H9 (cell line): Measurements from ENCODE around the gene NEUROD1. TPM values are rescaled to one million over a fixed set of nuclear protein-coding genes. Genes with fewer than 3 reads are reported as not detected.

Experiments used
- DNase-seq: peaks from one replicate; pipeline ENCODE4 v3.0.0-alpha.2; 2017
- H2AFZ ChIP-seq: one replicate; pipeline ENCODE4 v1.6.1; 2013; ENCODE audit warnings: mild to moderate bottlenecking, low read length, control low read depth, moderate library complexity
- H2AK5ac ChIP-seq: 2 replicates; pipeline ENCODE4 v1.6.1; 2013; ENCODE audit warnings: low read length, control low read depth, mixed read lengths; ENCODE audit not compliant: insufficient read length
- H2BK120ac ChIP-seq: one replicate; pipeline ENCODE4 v1.6.1; 2013; ENCODE audit warnings: low read depth, mild to moderate bottlenecking, low read length, control low read depth, inconsistent platforms; ENCODE audit not compliant: poor library complexity, severe bottlenecking
- H2BK12ac ChIP-seq: 2 replicates; pipeline ENCODE4 v1.6.1; 2013; ENCODE audit warnings: low read length, control low read depth, mixed read lengths, low read depth; ENCODE audit not compliant: insufficient read length
- H2BK15ac ChIP-seq: 2 replicates; pipeline ENCODE4 v1.6.1; 2013; ENCODE audit warnings: low read depth, low read length, control low read depth
- H2BK20ac ChIP-seq: one replicate; pipeline ENCODE4 v1.6.1; 2013; ENCODE audit warnings: low read depth, mild to moderate bottlenecking, low read length, control low read depth, inconsistent platforms; ENCODE audit not compliant: poor library complexity, severe bottlenecking
- H2BK5ac ChIP-seq: 2 replicates; pipeline ENCODE4 v1.6.1; 2013; ENCODE audit warnings: low read length, control low read depth, mixed read lengths; ENCODE audit not compliant: insufficient read length
- H3K14ac ChIP-seq: 2 replicates; pipeline ENCODE4 v1.6.1; 2013; ENCODE audit warnings: low read length, control low read depth; ENCODE audit not compliant: insufficient read depth
- H3K18ac ChIP-seq: 2 replicates; pipeline ENCODE4 v1.6.1; 2013; ENCODE audit warnings: low read depth, mild to moderate bottlenecking, mixed read lengths, low read length, control low read depth; ENCODE audit not compliant: insufficient read length
- H3K23ac ChIP-seq: 2 replicates; pipeline ENCODE4 v1.6.1; 2013; ENCODE audit warnings: low read length, control low read depth, mixed read lengths, low read depth; ENCODE audit not compliant: insufficient read length
- H3K23me2 ChIP-seq: 2 replicates; pipeline ENCODE4 v1.6.1; 2013; ENCODE audit warnings: low read depth, mild to moderate bottlenecking, mixed read lengths, low read length, control low read depth; ENCODE audit not compliant: insufficient read length, poor library complexity, severe bottlenecking
- H3K27ac ChIP-seq: 2 replicates; pipeline ENCODE4 v1.5.1; 2013; ENCODE audit warnings: low read length, control low read depth, mixed read lengths, low read depth; ENCODE audit not compliant: insufficient read length
- H3K27me3 ChIP-seq: 2 replicates; pipeline ENCODE4 v1.6.1; 2013; ENCODE audit warnings: low read length, control low read depth, inconsistent platforms; ENCODE audit not compliant: insufficient read depth
- H3K4ac ChIP-seq: 2 replicates; pipeline ENCODE4 v1.6.1; 2013; ENCODE audit warnings: low read depth, mild to moderate bottlenecking, control low read depth, inconsistent platforms, low read length, moderate library complexity
- H3K4me1 ChIP-seq: 2 replicates; pipeline ENCODE4 v1.6.1; 2013; ENCODE audit warnings: low read length, control low read depth, inconsistent platforms; ENCODE audit not compliant: insufficient read depth
- H3K4me2 ChIP-seq: 2 replicates; pipeline ENCODE4 v1.6.1; 2013; ENCODE audit warnings: low read length, control low read depth, mixed read lengths; ENCODE audit not compliant: insufficient read length, insufficient read depth
- H3K56ac ChIP-seq: 2 replicates; pipeline ENCODE4 v1.6.1; 2013; ENCODE audit warnings: low read depth, mild to moderate bottlenecking, mixed read lengths, low read length, control low read depth; ENCODE audit not compliant: insufficient read length
- H3K79me1 ChIP-seq: 2 replicates; pipeline ENCODE4 v1.6.1; 2013; ENCODE audit warnings: low read depth, mild to moderate bottlenecking, moderate library complexity, low read length, control low read depth, inconsistent platforms; ENCODE audit not compliant: insufficient read depth, poor library complexity, severe bottlenecking
- H3K79me2 ChIP-seq: 2 replicates; pipeline ENCODE4 v1.6.1; 2013; ENCODE audit warnings: low read length, control low read depth, inconsistent platforms; ENCODE audit not compliant: insufficient read depth
- H3K9ac ChIP-seq: 2 replicates; pipeline ENCODE4 v1.6.1; 2013; ENCODE audit warnings: low read length, control low read depth, mixed read lengths; ENCODE audit not compliant: insufficient read length; ENCODE audit errors: extremely low read depth
- H3K9me3 ChIP-seq: one replicate; pipeline ENCODE4 v1.6.1; 2013; ENCODE audit warnings: low read depth, low read length, inconsistent platforms; ENCODE audit not compliant: control insufficient read depth
- H3T11ph ChIP-seq: one replicate; pipeline ENCODE4 v1.6.1; 2013; ENCODE audit warnings: mild to moderate bottlenecking, low read length, control low read depth, inconsistent platforms
- H4K20me1 ChIP-seq: one replicate; pipeline ENCODE4 v1.6.1; 2013; ENCODE audit not compliant: control insufficient read depth, insufficient read length, insufficient read depth
- H4K5ac ChIP-seq: 2 replicates; pipeline ENCODE4 v1.6.1; 2013; ENCODE audit warnings: low read depth, mild to moderate bottlenecking, mixed read lengths, low read length, control low read depth; ENCODE audit not compliant: insufficient read length
- H4K8ac ChIP-seq: replicated peaks from 2 replicates; pipeline ENCODE4 v1.6.1; 2013; ENCODE audit warnings: low read length, control low read depth, mixed read lengths, low read depth; ENCODE audit not compliant: insufficient read length
- H4K91ac ChIP-seq: 2 replicates; pipeline ENCODE4 v1.6.1; 2013; ENCODE audit warnings: low read depth, mild to moderate bottlenecking, moderate library complexity, mixed read lengths, low read length, control low read depth; ENCODE audit not compliant: insufficient read length
- H3K27ac Mint-ChIP-seq, 3 experiments: 2 replicates in 2 of 3; 3 replicates in 1 of 3; pipeline ENCODE4 v1.8.0; 2020 to 2021; ENCODE audit warnings: mixed read lengths in 3 of 3, mild to moderate bottlenecking in 1 of 3, moderate library complexity in 1 of 3
- H3K27me3 Mint-ChIP-seq: 2 replicates; pipeline ENCODE4 v1.8.0; 2021; ENCODE audit warnings: low read depth, mild to moderate bottlenecking, moderate library complexity, mixed read lengths
- H3K36me3 Mint-ChIP-seq, 3 experiments: 2 replicates in 2 of 3; 3 replicates in 1 of 3; pipeline ENCODE4 v1.8.0; 2020 to 2021; ENCODE audit warnings: low read depth in 3 of 3, mixed read lengths in 3 of 3; ENCODE audit not compliant: insufficient read depth in 1 of 3
- H3K4me1 Mint-ChIP-seq, 2 experiments: 2 replicates each; pipeline ENCODE4 v1.8.0; 2020; ENCODE audit warnings: mixed read lengths in 2 of 2
- H3K4me3 Mint-ChIP-seq, 2 experiments: 2 replicates in 1 of 2; 3 replicates in 1 of 2; pipeline ENCODE4 v1.8.0; 2020 to 2021; ENCODE audit warnings: mild to moderate bottlenecking in 2 of 2, mixed read lengths in 2 of 2, moderate library complexity in 1 of 2
- H3K9me3 Mint-ChIP-seq, 2 experiments: 2 replicates in 1 of 2; 3 replicates in 1 of 2; pipeline ENCODE4 v1.8.0; 2020; ENCODE audit warnings: mild to moderate bottlenecking in 2 of 2, mixed read lengths in 2 of 2, moderate library complexity in 1 of 2
- WGBS: extraction: QIAGEN DNeasy Blood & Tissue Kit; methylation state at CpG from one replicate; pipeline ENCODE4 v1.1.7; 2013; ENCODE audit warnings: missing lambda C conversion rate, low lambda C conversion rate, mixed read lengths; ENCODE audit not compliant: insufficient read length; ENCODE audit errors: extremely low coverage; 5-methylcytosine and 5-hydroxymethylcytosine counted together
- total RNA-seq: library from RNA; stranded (reverse); gene quantifications from 2 replicates; pipeline ENCODE4 v1.2.1, GENCODE V29; 2021
- TF ChIP-seq, protein P1 (sequence below): fragments of 200-600 bp; sonication (generic); conservative IDR thresholded peaks from 3 replicates; pipeline ENCODE4 v1.8.0; 2021; ENCODE audit warnings: antibody characterized with exemption, mild to moderate bottlenecking

Gene NEUROD1
- total RNA-seq, 1 experiment from 2014 or later, result not detected

DNA sequence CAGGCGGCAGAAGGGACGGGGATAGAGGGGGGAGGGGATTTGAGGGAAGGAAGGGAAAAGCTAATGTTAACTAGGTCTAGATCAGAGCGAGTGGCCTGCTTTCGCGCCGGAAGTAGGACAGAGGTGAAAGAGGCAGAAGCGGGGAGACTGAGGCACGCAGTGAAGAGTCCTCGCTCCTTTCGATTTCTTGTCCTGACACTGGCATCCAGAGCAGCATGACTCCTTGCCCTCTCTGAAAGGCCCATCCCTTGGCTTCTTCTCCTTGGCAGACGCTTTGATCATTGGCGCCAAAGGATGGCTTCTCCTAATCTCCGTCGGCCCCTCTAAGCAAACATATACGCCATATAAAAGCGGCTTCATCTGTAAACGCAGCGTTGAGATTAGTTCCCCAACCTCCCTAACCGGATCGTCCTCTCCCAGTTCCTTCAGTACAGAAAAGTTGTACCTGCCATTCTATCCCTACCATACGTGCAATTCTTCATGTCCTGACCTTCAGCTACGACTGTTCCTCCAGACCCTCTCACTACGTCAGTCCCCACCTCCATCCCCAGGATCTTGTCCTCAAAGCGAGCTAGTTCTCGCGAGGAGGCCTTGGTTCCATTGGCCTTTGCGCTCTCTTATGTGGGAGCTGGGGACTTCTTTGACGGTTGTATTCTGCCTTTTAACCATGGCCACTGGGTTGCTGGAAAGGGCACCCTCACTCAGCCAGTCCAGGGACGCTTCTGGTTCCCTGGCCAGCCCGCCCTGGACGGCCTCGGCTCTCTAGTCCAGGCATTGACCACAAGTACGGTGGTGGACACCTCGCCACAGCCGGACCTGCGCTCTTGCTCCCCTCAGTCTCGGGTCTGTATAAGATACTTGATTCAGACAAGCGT, 857 bp upstream of the NEUROD1 start:
- no peak overlapping the region for H2AK5ac ChIP-seq
- peaks cover 98% of the 10 kb centered on the region for H3K27me3 Mint-ChIP-seq
- no peak overlapping the region for H3K56ac ChIP-seq
- no peaks in the 10 kb centered on the region for H3K79me2 ChIP-seq
- H2BK5ac ChIP-seq, result no peak overlapping the region
- H2AFZ ChIP-seq, result no peak overlapping the region
- peaks cover 34 to 64% of the 10 kb centered on the region in 2 experiments for H3K4me1 Mint-ChIP-seq
- no peak overlapping the region for H3K9ac ChIP-seq
- no peak overlapping the region for H3K4ac ChIP-seq
- no peak overlapping the region for H3K27ac Mint-ChIP-seq
- no peak overlapping the region for H2BK15ac ChIP-seq
- peaks cover 71% of the 10 kb centered on the region for H3K27me3 ChIP-seq
- H3K36me3 Mint-ChIP-seq, result no peaks in the 10 kb centered on the region; a peak in 1 of 7 replicates
- no peak overlapping the region for H3K27ac ChIP-seq
- H2BK20ac ChIP-seq, result no peak overlapping the region
- H3K9me3 Mint-ChIP-seq, result peaks cover 2 to 4% of the 10 kb centered on the region in 2 experiments; a peak in 3 of 5 replicates
- H3K79me1 ChIP-seq, result no peaks in the 10 kb centered on the region
- H3K4me3 Mint-ChIP-seq, result peak overlapping the region; percentile 50 to 85
- H4K20me1 ChIP-seq, result no peaks in the 10 kb centered on the region
- H3K4me2 ChIP-seq, result peak overlapping the region; percentile 97
- no peak overlapping the region for H4K91ac ChIP-seq
- no peak overlapping the region; the same call in 1 of the 2 replicates for H3K14ac ChIP-seq
- H3T11ph ChIP-seq, result no peak overlapping the region
- DNase-seq, result peak; percentile 52
- WGBS, result no CpG with 5 or more reads among the region's 38 CpGs
- TF ChIP-seq, protein P1, sequence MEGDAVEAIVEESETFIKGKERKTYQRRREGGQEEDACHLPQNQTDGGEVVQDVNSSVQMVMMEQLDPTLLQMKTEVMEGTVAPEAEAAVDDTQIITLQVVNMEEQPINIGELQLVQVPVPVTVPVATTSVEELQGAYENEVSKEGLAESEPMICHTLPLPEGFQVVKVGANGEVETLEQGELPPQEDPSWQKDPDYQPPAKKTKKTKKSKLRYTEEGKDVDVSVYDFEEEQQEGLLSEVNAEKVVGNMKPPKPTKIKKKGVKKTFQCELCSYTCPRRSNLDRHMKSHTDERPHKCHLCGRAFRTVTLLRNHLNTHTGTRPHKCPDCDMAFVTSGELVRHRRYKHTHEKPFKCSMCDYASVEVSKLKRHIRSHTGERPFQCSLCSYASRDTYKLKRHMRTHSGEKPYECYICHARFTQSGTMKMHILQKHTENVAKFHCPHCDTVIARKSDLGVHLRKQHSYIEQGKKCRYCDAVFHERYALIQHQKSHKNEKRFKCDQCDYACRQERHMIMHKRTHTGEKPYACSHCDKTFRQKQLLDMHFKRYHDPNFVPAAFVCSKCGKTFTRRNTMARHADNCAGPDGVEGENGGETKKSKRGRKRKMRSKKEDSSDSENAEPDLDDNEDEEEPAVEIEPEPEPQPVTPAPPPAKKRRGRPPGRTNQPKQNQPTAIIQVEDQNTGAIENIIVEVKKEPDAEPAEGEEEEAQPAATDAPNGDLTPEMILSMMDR, result no peak
- H2BK12ac ChIP-seq, result no peak overlapping the region
- H3K18ac ChIP-seq, result no peak overlapping the region
- H3K4me1 ChIP-seq, result peaks cover 6% of the 10 kb centered on the region; the same call in 1 of the 2 replicates
- no peak overlapping the region for H4K5ac ChIP-seq
- no peak overlapping the region for H2BK120ac ChIP-seq
- no peak overlapping the region for H3K23ac ChIP-seq
- peaks cover 20% of the 10 kb centered on the region for H3K23me2 ChIP-seq
- no peak overlapping the region for H4K8ac ChIP-seq
- no peaks in the 10 kb centered on the region for H3K9me3 ChIP-seq
